ENCODE data around the gene MIR17HG.

DNA sequence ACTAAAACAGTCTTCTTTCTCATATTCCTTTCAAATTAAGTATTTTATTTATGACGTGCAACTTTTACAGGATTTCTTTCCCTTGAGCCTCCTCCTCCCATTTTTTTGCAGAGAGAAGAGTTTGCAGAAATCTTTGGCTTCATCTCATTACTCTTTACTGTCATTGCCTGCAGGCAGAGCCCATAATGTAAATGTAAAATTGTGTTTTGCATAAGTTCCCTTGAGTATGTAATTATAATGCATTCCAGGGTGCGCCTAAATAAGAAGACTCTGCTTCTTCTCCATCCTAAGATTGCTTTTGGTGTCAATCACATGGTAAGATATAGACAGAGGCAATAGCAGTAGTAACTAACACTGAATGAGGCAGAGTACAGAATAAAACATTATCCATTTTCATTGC is 23.0 kb downstream of the MIR17HG start:
- TF ChIP-seq, protein P1, sequence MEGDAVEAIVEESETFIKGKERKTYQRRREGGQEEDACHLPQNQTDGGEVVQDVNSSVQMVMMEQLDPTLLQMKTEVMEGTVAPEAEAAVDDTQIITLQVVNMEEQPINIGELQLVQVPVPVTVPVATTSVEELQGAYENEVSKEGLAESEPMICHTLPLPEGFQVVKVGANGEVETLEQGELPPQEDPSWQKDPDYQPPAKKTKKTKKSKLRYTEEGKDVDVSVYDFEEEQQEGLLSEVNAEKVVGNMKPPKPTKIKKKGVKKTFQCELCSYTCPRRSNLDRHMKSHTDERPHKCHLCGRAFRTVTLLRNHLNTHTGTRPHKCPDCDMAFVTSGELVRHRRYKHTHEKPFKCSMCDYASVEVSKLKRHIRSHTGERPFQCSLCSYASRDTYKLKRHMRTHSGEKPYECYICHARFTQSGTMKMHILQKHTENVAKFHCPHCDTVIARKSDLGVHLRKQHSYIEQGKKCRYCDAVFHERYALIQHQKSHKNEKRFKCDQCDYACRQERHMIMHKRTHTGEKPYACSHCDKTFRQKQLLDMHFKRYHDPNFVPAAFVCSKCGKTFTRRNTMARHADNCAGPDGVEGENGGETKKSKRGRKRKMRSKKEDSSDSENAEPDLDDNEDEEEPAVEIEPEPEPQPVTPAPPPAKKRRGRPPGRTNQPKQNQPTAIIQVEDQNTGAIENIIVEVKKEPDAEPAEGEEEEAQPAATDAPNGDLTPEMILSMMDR (IDR thresholded peaks at IDR 0.05; ENCODE audit: insufficient read depth, low read length, poor library complexity, severe bottlenecking), result no peak
- no peak for TF ChIP-seq EZH2phosphoT487 (conservative IDR thresholded peaks at IDR 0.05; ENCODE audit: low read length)

Data from SU-DHL-6 (cell line).